Activated CD8-positive, alpha-beta T cell treated with anti-CD3 and anti-CD28 coated beads for 36 hours (primary cell): ENCODE results near the gene DHDH. TPM values are rescaled to one million over a fixed set of nuclear protein-coding genes. Genes with fewer than 3 reads are reported as not detected.
"Not testable (repeated sequence)": the region's sequence is repeated elsewhere in the genome, so short reads cannot be mapped to it uniquely, and the experiment has no call there.

ENCODE experiments used
- ATAC-seq: fragments of 200-7000 bp; cut with Tn5 transposase; one replicate; pipeline ENCODE4 v1.10.0; 2021; ENCODE audit warnings: mild to moderate bottlenecking, moderate library complexity
- CTCF ChIA-PET: fragments of 350-600 bp; sonication (Branson Sonifier 250); formaldehyde crosslinking; loops from one replicate; lab custom pipeline; 2021; ENCODE audit warnings: antibody characterized with exemption; lab: Charles Lee
- POLR2A ChIA-PET: fragments of 350-600 bp; sonication (Branson Sonifier 250); formaldehyde crosslinking; loops from one replicate; lab custom pipeline; 2021; ENCODE audit warnings: antibody characterized with exemption; lab: Charles Lee
- DNase-seq: peaks from one replicate; pipeline ENCODE4 v3.0.0-alpha.2; 2020
- H3K27ac Mint-ChIP-seq: one replicate; pipeline ENCODE4 v1.8.0; 2021; ENCODE audit warnings: mild to moderate bottlenecking, mixed read lengths
- H3K27me3 Mint-ChIP-seq: one replicate; pipeline ENCODE4 v1.8.0; 2021; ENCODE audit warnings: mixed read lengths
- H3K36me3 Mint-ChIP-seq: one replicate; pipeline ENCODE4 v1.8.0; 2021; ENCODE audit warnings: low read depth, mixed read lengths
- H3K4me1 Mint-ChIP-seq: one replicate; pipeline ENCODE4 v1.8.0; 2021; ENCODE audit warnings: low read depth, mixed read lengths
- H3K4me3 Mint-ChIP-seq: one replicate; pipeline ENCODE4 v1.8.0; 2021; ENCODE audit warnings: mild to moderate bottlenecking, moderate library complexity, mixed read lengths
- H3K9me3 Mint-ChIP-seq: one replicate; pipeline ENCODE4 v1.8.0; 2021; ENCODE audit warnings: mixed read lengths
- intact Hi-C: fragments of 100-400 bp; cut with micrococcal nuclease; formaldehyde crosslinking; loops from one replicate; pipeline ENCODE4 v1.10.0; 2022
- total RNA-seq, 2 experiments: library from RNA; stranded (reverse); gene quantifications; one replicate each; pipeline ENCODE4 v1.2.3, GENCODE V29; 2021
- TF ChIP-seq, protein P1 (sequence below): fragments of 200-600 bp; IDR thresholded peaks from one replicate; pipeline ENCODE4 v1.8.0; 2022; ENCODE audit warnings: antibody characterized with exemption, mild to moderate bottlenecking

The DHDH gene
- total RNA-seq, 2 experiments from 2014 or later: 1.4 to 2.8 TPM

DNA sequence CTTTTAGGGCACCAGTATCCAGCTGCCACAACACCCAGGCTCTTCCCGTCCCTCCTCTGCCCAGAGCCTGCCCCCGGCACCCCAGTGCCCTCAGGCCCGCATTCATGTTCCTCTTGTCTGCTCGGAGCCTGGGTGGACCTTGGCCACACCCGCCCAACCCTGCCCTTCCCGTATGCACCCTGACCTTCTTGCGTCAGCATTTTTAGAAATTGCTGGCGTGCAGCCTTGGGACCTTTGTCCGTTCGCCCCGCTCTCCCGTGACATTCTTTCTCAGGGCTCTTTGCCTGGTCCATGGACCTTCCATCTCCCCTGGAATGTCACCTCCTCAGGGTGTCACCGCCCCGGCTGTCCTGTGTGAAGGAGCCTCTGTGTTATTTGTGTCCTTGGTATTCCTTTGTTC lies 25.8 kb upstream of the DHDH start:
- ATAC-seq (no peak), DNase-seq (no peak)
- no peaks in the 10 kb centered on the region for H3K27me3 Mint-ChIP-seq
- H3K9me3 Mint-ChIP-seq: no peaks in the 10 kb centered on the region
- H3K4me1 Mint-ChIP-seq: peaks cover under 1% of the 10 kb centered on the region
- peaks cover 45% of the 10 kb centered on the region for H3K36me3 Mint-ChIP-seq
- intact Hi-C loops: no loop called here
- TF ChIP-seq, protein P1, sequence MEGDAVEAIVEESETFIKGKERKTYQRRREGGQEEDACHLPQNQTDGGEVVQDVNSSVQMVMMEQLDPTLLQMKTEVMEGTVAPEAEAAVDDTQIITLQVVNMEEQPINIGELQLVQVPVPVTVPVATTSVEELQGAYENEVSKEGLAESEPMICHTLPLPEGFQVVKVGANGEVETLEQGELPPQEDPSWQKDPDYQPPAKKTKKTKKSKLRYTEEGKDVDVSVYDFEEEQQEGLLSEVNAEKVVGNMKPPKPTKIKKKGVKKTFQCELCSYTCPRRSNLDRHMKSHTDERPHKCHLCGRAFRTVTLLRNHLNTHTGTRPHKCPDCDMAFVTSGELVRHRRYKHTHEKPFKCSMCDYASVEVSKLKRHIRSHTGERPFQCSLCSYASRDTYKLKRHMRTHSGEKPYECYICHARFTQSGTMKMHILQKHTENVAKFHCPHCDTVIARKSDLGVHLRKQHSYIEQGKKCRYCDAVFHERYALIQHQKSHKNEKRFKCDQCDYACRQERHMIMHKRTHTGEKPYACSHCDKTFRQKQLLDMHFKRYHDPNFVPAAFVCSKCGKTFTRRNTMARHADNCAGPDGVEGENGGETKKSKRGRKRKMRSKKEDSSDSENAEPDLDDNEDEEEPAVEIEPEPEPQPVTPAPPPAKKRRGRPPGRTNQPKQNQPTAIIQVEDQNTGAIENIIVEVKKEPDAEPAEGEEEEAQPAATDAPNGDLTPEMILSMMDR: no peak
- CTCF ChIA-PET: interaction anchor here (1.3 kb wide), 1 partner anchor 63 kb away, joined by 4 read pairs; no protein-coding TSS in a partner anchor
- H3K27ac Mint-ChIP-seq: no peak overlapping the region
- H3K4me3 Mint-ChIP-seq: no peak overlapping the region
- POLR2A ChIA-PET: interaction anchor here (0.6 to 1.4 kb wide), 2 partner anchors 11 to 33 kb away, joined by 3 read pairs; no protein-coding TSS in a partner anchor

DNA sequence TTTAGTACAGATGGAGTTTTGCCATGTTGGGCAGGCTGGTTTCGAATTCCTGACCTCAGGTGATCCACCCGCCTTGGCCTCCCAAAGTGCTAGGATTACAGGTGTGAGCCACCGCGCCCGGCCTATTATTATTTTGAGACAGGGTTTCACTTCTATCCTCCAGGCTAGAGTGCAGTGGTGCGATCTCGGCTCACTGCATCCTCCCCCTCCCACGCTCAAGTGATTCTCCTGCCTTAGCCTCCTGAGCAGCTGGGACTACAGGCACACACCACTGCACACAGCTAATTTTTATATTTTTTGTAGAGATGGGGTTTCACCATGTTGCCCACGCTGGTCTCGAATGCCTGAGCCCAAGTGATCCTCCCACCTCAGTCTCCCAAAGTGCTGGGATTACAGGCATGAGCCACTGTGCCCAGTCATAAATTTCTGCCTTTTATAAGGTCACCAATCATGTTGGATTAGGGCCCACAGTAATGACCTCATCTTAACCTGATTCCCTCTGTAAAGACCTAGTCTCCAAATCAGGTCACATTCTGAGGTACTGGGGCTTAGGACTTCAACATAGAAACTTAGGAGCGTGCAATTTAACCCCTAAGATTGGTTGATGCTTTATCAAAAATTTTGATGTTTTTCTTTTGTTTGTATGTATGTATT lies 23.9 kb upstream of the DHDH start:
- H3K27me3 Mint-ChIP-seq, DNase-seq, CTCF ChIA-PET, POLR2A ChIA-PET, intact Hi-C loops, H3K9me3 Mint-ChIP-seq, H3K4me3 Mint-ChIP-seq, H3K27ac Mint-ChIP-seq, ATAC-seq, H3K4me1 Mint-ChIP-seq: not testable (repeated sequence)
- H3K36me3 Mint-ChIP-seq: peaks cover 54% of the 10 kb centered on the region

DNA sequence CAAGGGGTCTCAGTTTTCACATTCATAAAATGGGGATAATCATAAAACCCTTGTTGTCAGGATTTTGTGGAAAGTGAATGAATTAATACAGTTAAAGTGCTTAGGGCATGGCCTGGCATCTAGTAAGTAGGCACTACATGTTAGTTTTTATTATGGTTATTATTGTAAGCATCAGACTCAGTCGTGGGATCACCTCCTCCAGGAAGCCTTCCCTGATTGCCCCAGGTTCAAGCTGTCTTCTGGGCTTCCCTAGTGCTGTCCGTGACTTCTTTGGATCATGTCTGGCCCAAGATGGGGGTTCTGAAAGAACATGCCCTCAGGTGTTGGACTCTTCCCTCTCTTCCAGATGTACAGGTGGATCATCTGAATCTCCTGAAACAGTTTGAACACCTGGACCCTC lies 22.7 kb upstream of the DHDH start:
- ChIA-PET CTCF (interaction anchor here (1.5 kb wide), 1 partner anchor 11 kb away, joined by 3 read pairs; the partner anchor contains the start of gene NUCB1), POLR2A (interaction anchor here (0.8 to 1.1 kb wide), 2 partner anchors 9 to 37 kb away, joined by 3 read pairs; no protein-coding TSS in a partner anchor)
- Mint-ChIP-seq H3K4me1 (no peaks in the 10 kb centered on the region), H3K9me3 (no peaks in the 10 kb centered on the region), H3K36me3 (peaks cover 46% of the 10 kb centered on the region), H3K27ac (no peak overlapping the region), H3K4me3 (no peak overlapping the region), H3K27me3 (no peaks in the 10 kb centered on the region)
- TF ChIP-seq, protein P1: no peak
- intact Hi-C loops: no loop called here
- no peak for ATAC-seq
- DNase-seq: no peak

DNA sequence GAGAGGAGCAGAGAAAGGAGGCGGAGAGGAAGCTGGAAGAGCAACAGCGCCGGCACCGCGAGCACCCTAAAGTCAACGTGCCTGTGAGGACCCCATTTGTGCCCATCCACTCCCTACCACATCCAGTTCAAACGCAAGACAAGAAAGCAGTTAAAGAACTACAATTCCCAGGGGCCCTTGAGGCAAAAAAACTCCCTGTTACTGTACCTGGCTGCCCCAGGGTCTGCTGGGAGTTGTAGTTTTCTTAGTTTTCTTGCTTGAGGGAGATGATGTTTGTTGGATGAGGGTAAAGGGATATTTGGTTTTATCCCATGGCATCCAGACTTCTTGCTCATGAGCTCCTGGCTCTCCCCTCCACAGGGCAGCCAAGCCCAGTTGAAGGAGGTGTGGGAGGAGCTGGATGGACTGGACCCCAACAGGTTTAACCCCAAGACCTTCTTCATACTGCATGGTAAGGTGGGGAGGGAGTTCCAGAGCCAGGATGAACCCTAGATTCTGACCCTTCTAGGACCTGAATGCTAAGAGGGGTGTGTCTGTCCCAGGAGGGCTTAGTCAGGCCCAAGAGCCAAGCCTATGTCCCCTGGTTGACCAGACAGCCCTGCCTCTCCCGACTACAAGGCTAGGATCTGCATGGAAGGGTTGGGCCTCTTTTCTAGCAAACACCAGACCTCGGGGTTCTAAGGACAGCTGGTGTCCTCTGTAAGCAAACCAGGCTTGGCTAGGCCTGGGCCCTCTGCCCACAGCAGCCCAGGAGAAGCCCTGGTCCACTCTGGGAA lies 20.2 kb upstream of the DHDH start:
- no peak overlapping the region for H3K27ac Mint-ChIP-seq
- DNase-seq: peak; percentile 47
- H3K36me3 Mint-ChIP-seq: peaks cover 44% of the 10 kb centered on the region
- peak; percentile 84 for ATAC-seq
- intact Hi-C loops: no loop called here
- ChIA-PET CTCF (interaction anchor here (1.9 kb wide), 1 partner anchor 20 kb away, joined by 5 read pairs; the partner anchor contains the start of gene DHDH), POLR2A (interaction anchor here (1.0 to 2.2 kb wide), 2 partner anchors 11 to 85 kb away, joined by 3 to 5 read pairs; no protein-coding TSS in a partner anchor)
- no peaks in the 10 kb centered on the region for H3K4me1 Mint-ChIP-seq
- TF ChIP-seq, protein P1: no peak
- no peaks in the 10 kb centered on the region for H3K27me3 Mint-ChIP-seq
- no peaks in the 10 kb centered on the region for H3K9me3 Mint-ChIP-seq
- no peak overlapping the region for H3K4me3 Mint-ChIP-seq

DNA sequence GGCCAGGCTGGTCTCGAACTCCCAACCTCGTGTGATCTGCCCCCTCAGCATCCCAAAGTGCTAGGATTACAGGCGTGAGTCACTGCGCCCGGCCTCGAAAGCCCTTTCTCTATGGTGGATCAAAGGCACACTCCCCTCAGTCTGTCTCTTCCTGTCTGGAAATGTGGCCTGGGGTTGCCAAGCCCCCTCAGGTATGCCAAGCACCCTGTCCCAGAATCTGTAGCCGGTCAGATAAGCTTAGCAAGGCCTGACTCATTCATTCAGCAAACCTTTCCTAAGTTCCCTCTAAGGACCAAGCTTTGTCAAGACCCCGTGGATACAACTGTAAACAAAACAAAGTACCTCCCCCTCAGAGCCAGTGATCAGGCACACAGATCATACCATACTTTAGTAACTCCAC lies 19.3 kb upstream of the DHDH start:
- ChIA-PET CTCF (interaction anchor here (1.9 kb wide), 1 partner anchor 19 kb away, joined by 5 read pairs; the partner anchor contains the start of gene DHDH), POLR2A (interaction anchor here (0.8 to 2.2 kb wide), 2 partner anchors 10 to 12 kb away, joined by 4 to 5 read pairs; no protein-coding TSS in a partner anchor)
- Mint-ChIP-seq H3K9me3 (no peaks in the 10 kb centered on the region), H3K27me3 (no peaks in the 10 kb centered on the region), H3K4me1 (no peaks in the 10 kb centered on the region), H3K4me3 (no peak overlapping the region), H3K36me3 (peaks cover 46% of the 10 kb centered on the region), H3K27ac (no peak overlapping the region)
- TF ChIP-seq, protein P1: no peak
- no peak for DNase-seq
- intact Hi-C loops: no loop called here
- ATAC-seq: no peak
